ENCODE results near the gene GIGYF2. TPM values are rescaled to one million over a fixed set of nuclear protein-coding genes. Genes with fewer than 3 reads are reported as not detected.

GIGYF2 gene
- total and polyA plus RNA-seq, 2 of the 13 experiments (the other 11 are each of a cell fraction or from before 2014, with no cell fraction given), result 44.9 to 73.5 TPM

- no peak for TF ChIP-seq ZNF503 (CRISPR knock-in tag; IDR thresholded peaks at IDR 0.05)
- no peak for TF ChIP-seq CREB1 (IDR thresholded peaks at IDR 0.05)
- no peak for TF ChIP-seq CREB1 (CRISPR knock-in tag; IDR thresholded peaks at IDR 0.05)
- TF ChIP-seq ZC3H4 (CRISPR knock-in tag; IDR thresholded peaks at IDR 0.05; ENCODE audit: borderline replicate concordance), result no peak
- TF ChIP-seq ZNF280B (CRISPR knock-in tag; IDR thresholded peaks at IDR 0.05; ENCODE audit: borderline replicate concordance), result 0 out of 2 replicates have a peak, but pooled peaks have one; percentile 26
- no peak for TF ChIP-seq ZBTB49 (CRISPR knock-in tag; IDR thresholded peaks at IDR 0.05; ENCODE audit: borderline replicate concordance)
- TF ChIP-seq TMF1 (CRISPR knock-in tag; IDR thresholded peaks at IDR 0.05; ENCODE audit: low read depth), result no peak
- no peak for TF ChIP-seq ZNF18 (CRISPR knock-in tag; IDR thresholded peaks at IDR 0.05; ENCODE audit: insufficient replicate concordance)
- no peak for TF ChIP-seq ZBTB39 (CRISPR knock-in tag; IDR thresholded peaks at IDR 0.05)
- TF ChIP-seq MTF2 (CRISPR knock-in tag; IDR thresholded peaks at IDR 0.05; ENCODE audit: borderline replicate concordance), result no peak
- TF ChIP-seq MEF2D (CRISPR knock-in tag; IDR thresholded peaks at IDR 0.05), result no peak
- peak; percentile 11 for TF ChIP-seq ZNF274 (CRISPR knock-in tag; IDR thresholded peaks at IDR 0.05)
- TF ChIP-seq TRAFD1 (CRISPR knock-in tag; IDR thresholded peaks at IDR 0.05; ENCODE audit: borderline replicate concordance), result no peak
- TF ChIP-seq HNF4G (IDR thresholded peaks at IDR 0.05; ENCODE audit: borderline replicate concordance, low read depth, low read length), result peak; percentile 26; the same call in 1 of the 2 replicates
- TF ChIP-seq HNF4G (CRISPR knock-in tag; IDR thresholded peaks at IDR 0.05; ENCODE audit: borderline replicate concordance, low read depth), result no peak
These were observed 172.2 kb downstream of the GIGYF2 start (continued) for GRCh38 chr2:232869138-232870017.
